ENCODE results near the gene SPATS1.

- TF ChIP-seq POLR2A (IDR thresholded peaks at IDR 0.05), result no peak
- TF ChIP-seq CTCF (IDR thresholded peaks at IDR 0.05), result no peak
These were observed 9.8 kb downstream of the SPATS1 start for GRCh38 chr6:44352259-44352658.
